ENCODE measurements around the gene DCC.

The DCC gene

DNA sequence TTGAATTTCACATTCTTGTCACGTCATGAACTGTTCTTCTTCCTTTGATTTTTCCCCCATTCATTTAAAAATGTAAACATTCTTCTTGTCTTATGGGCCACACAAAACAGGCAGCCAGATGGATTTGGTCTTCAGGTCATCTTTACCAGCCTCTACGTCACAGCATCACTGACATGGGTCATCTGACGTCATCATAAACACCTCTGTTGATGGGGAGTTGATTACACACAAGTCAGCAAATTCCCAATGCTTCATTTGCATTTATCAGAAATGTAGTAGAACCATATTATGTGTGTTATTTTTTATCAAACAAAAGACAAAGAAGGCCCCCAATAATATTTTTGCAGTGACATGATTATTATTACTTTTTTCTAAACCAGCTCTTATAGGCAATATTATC, 777.9 kb downstream of the DCC start:
- DNase-seq, result no peak

DNA sequence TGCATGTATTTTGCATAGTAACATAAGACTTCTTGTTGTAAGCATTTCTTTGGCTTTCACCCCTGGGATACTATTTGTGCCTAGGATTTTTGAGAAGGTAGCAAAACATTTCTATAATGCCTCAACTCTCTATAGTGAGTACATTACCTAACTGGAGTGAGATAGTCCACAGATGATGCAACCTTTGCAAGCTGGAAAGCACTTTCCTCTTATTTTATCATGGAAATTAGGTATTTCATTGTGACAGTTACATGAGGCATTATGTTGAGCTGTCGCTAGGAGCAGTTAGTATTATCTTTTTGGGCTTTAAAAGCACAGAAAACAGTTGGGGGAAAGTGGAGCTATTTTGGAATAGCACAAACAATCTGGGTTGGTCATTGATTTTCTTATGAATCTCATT, 786.2 kb downstream of the DCC start:
- no peak for DNase-seq

DNA sequence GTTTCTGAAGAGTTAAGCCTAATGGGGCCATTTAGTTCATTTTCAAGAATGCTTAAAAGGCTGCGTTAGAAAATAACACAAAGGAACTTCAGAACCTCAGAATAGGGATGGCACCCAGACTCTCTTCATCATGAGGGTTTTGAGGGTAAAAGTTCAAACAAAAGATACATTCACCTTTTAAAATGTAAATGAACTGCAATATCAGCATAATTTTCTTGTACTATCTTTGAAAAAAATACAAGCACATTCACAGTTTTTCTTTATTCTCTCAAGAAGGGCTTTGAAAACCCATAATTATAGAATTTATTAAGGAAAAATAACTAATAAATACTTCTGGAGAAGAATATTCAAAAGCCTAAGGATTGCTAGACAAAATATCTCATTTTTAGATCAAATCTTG, 791.0 kb downstream of the DCC start:
- DNase-seq, result no peak

DNA sequence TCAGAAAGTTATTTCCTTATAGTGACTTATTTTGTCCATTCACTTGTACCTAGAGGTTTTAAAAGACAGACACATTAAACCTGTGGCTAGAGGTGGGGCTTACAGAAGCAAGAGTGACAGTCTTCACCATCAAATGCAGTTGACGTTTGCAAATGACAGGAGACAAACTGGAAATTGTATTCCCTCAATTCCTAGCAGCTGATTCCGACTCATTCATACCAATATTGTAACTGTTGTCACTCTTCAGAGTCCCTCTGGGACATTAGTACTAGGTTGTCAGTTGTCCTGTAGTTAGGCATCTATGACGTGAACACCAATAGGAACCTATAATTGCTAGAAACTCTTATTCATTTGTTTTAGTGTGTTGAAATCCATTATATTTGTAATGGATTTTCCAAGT, 794.7 kb downstream of the DCC start:
- DNase-seq, result no peak

DNA sequence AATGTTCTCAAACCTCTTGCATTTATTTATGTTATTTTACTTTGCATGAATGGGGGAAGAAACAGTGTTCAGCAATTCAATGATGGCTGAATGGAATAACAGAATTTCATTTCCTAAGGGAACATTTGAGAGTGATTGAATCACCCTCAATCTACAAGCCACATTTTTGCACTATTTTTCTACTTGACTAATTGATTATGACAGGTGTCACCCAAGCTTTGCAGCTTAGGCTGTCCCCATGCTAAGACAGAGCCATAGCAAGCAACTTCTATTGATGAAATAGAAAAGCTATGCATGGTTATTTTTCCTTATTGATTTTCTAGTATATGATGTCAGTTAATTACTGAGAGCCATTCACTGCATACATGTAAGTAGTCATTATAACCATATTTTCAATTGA, 795.7 kb downstream of the DCC start:
- no peak for DNase-seq

DNA sequence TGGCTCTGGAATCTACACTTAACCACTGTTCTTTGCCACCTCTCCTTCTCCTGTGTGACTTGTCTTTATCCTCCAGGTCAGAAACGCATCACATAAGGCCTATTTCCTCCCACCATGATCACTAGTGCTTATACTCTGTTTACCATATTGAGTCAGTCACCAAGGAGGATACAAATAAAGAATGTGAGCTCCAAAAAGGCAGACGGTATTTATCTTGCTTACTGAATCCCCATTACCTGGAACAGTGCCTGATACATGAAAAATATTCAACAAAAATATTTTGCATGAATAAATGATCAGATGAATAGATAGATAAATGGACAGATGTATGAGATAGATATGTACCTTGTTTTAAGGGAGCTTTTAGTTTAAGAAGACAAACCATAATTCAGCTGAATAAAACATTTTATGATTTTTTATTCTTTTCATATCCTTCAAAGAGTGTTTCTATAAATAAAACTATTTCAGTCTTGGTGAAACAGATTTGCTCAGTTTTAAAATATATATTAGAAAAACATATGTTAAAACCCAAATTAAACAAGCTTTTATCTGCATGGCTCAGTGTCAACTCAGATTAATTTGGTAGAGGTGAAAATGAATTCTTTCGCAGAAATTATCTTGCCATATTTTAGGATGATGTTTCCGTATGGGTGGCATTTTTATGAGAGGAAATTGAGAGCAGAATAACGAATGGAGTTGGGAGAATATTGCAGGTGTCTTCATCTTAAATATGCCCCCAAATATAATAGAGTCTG, 799.9 kb downstream of the DCC start:
- no peak for DNase-seq

DNA sequence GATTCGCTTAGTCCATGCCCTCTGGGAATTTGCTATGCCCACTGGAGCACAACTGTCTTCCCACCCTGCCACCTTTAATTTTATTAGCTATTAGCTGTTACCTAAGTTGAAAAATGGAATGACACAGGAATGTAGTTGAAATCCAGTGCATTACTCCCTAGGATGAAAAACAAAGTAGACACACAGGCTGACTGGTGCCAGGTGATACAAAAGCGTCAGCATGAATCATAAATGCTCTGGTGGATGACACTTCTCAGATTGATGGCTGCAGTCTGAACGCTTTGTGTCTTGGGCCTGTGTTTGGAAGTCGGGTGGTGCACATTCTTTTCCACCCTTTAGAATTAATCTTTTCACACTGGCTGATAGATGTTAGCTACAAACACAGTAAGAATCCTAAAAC, 802.0 kb downstream of the DCC start:
- DNase-seq, result no peak

DNA sequence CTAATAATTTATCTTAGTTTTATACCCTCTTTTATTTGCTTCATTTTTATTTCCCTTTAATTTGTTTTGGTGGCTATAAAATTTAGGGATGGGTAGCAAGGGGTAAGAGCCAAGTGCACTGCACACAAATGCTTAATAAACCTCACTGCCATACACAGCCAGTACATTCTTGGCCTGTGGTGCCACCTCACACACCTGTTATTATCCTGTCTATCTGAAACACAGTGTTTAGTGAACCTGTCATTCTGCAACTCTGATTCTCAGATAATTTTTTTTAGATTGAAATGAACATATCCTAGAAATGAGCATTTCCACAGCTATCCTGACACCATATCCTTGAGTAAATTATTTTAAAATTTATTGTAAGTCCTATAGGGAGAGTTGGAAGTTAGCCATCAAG, 807.5 kb downstream of the DCC start:
- no peak for DNase-seq

DNA sequence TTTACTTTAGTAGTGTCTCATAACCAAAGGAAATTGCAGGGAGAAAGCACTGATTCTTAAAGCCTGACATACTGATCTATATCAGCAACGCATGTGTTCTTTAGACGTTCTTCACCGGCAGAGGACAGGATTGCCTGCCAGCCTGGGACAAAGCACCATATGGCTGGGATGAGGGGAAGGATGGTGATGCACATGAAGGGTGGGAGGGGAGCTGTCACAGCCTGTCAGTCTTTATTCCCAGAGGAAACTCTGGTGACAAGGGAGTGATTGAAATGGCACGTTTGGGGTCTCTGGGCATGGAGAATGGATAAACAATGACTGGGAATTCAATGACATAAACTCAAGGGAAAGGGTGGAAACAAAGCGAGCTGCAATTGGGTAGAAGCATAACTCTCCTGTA, 808.1 kb downstream of the DCC start:
- DNase-seq, result no peak

DNA sequence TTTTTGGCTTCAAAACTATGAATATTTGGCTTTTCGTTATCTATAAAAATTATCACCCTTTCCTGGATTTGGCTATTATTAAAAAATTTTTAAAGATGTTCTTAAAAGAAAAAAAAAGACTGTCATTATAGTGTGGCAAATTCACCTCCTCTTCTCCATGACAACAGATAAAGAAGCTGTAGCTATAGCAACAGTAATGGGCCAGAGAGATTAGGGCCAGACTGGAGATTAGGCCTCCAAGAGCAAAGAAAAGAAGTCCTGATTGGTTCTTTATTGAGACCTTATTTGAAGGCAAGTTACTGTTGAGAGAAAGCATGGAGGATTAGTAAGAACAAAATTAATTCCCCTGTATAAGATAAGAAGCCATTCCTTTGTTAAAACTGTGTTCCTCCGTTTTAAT, 812.5 kb downstream of the DCC start:
- DNase-seq, result no peak

DNA sequence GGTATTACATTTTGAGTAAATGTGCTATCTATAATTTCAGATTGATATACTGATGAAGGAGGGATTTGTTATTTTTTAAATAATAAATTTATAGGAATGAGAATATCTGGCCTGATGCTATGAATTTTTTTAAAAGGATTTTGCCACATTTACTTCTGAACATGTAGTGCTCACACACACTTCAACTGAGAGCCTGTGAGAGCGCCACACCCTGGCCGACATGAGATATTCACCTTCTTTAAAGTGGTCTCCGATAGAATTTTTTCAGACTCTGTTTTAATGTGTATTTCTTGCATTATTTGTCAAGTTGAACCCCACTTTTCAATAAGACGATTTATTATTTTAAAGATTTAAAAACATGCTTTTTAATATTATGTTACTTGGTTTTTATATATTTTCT, 813.3 kb downstream of the DCC start:
- no peak for DNase-seq

DNA sequence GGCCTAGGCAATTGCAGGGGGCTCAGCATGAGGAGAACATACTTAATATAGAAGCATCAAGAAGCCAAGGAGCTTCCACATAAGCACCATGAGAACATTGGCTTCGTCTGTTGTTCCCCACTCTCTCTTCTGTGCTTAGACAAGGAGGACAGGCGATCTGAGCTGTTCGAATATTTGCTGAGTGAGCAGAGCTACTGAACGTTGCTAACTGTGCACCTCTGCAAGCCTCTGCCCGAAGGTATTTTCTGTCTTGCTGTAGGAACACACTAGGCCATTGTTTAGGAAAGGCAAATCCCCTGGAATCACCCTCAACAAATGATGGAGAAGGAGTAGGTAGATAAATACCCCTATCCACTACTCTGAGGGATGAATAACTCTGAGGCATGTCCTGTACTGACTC, 813.8 kb downstream of the DCC start:
- DNase-seq, result no peak

DNA sequence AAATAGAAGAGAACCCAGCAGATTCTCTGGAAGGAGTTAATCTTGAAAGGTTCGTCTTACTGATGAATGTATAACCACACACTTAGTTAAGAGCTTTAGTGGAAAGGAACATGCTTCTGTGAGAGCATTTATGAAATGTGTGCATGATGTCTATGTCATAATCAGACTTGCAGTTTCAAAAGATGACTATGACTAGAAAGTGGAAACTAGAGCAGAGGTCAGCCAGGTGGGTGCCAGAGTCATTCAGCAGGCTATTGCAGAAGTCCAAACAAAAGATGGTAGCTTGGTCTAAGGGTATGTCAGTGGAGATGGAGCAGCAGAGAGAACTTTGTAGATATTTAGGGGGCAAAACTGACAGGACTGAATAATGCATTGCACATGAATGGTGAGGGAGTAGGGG, 825.8 kb downstream of the DCC start:
- no peak for DNase-seq

DNA sequence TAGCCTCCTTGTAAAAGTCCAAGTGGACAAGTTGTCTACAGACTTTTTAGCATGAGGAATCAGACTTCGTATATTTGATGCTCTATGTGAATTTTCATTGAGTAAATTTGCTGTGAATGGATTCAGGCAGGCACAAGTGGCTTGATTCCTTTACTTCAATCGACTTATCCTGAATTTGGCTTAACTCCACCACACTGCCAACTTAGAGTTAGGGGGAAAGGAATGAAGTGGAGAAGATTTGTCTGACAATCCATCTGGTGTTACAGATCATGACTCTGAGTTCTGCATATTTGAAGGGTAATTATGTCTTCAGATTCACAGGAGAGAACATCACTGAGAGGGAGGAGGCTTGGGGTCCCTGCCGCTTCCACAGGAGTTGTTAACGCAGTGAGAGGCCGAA, 829.3 kb downstream of the DCC start:
- DNase-seq, result no peak

DNA sequence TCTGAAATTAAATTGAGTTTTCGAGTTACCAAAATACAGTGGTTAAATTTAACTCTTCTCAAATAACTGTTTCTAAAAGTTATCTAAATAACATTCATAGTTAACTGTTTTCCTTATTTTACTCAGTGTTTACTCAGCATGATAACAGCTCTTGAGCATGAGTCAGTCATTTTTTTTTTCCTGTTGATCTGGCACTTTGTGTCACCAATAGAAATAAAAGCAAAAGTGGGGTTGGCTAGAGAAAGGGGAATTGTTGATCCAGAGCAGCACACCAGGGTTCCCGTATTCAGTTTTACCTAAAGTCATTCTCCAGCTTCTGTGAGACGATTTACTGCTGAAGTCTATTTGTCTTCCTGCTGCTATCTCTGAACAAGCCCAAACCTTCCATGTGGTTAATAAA, 851.6 kb downstream of the DCC start:
- no peak for DNase-seq

DNA sequence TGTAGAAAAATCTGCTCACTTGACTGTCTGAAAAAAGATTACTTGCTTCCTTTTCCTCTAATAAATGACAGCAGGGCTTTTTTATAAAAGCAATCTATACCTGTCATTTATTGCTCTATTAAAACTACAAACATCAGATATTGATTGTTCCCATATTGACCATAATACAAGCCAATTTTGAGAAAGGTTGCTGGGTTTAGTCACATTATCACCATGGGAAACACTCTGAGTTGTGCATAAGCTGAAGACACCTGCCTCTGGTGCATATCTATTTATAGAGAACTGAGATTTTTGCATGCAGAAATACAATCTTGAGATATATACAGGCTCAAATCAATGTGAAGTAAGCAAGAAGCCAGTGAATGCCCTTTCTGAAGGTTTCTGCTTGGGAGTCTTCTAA, 853.9 kb downstream of the DCC start:
- no peak for DNase-seq

DNA sequence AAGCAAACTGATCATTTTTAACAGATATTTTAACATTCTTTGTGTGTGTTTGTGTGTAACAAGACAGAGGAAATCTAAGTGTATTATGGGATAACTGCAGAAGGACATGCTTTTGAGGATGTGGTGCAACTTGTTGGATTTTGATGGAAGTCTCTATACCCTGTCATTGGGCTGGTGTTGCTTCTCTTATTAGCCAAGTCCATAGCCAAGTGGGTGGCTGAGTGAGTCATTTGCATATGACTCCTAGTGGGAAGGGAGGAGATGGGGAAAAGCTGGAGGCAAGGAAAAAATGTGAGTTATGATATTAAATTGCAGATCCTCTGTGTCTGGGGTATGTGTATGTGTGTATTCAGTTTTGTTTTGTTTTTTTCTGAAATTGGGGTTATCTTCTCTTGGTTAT, 879.9 kb downstream of the DCC start:
- no peak for DNase-seq

DNA sequence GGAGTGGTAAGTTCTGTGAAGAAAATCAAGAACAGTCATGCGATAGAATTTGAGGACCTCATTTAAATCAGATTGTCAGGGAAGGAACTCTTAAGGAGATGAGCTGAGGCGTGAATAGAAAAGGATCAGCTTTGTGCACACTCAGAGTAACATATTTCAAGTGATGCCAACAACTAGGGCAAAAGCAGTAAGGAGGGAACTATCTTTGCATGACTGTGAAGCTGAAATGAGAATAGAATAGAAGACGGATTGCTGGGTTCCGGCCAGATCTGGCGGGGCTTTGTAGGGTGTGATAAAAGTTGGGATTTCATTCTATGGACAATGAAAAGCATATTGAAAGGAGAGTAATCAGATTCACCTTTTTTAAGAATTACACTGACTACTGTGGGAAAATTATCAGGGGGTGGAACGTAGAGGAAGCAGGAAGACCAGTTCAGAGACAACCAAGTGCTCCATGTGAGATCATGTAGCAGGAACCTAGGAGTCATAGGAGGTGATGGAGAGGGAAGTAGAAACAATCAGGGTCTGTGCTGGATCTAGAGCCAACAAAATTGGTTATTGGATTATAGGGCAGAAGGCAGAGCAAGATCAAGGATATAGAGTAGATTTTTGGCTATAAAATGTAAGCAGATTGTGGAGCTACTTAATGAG, 884.3 kb downstream of the DCC start:
- no peak for DNase-seq

DNA sequence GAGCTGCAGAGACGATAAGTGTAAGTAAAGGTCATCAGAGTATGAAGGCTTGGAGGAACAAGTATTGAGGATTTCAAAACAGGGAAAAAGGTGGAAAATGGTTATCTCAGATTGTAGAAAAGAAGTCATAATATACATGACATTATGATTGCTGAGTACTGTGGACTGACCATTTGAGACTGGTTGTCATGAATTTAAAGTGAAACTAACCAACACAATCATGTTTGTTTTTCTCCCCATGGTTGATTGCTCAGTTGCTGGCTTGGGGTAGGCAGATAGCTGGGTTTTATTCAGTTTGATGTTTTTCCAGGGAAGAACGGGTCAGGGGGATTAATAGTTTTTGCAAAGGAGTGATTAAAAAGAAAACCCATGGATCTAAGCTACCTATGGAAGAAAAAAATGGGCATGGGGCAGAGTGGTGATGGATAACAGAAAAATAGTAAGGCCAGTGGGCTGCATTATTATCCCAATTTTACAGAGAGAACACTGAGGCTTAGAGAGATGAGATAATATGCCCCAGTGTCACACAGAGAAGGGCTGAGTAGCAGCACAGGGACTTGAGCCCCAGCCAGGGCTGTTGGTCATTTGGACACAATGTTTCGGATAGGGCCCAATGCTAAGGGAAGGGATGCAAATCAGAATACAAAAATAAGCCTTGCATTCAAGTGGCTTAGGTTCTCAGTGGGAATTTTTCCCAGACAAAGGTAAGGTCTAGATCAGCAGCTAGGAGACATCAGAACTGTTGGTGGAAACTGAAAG, 885.7 kb downstream of the DCC start:
- no peak for DNase-seq

DNA sequence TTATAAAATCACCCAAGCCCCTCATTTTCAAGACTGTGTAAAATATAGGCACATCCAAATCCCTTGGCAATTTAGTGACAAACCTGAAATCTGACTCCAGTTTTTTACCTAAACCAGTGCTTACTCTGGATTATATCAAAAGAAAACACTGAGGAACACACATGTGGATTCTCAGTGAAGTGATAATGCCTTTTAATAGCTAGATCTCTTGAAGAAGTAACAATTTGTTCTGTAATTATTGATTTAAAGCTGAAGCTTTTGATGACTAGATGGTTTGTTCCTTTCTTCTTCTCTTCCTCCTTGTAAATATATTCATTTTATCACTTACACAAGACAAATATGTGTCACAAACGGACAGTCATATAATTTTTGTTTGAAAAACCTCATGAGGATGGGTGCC, 894.6 kb downstream of the DCC start:
- no peak for DNase-seq

DNA sequence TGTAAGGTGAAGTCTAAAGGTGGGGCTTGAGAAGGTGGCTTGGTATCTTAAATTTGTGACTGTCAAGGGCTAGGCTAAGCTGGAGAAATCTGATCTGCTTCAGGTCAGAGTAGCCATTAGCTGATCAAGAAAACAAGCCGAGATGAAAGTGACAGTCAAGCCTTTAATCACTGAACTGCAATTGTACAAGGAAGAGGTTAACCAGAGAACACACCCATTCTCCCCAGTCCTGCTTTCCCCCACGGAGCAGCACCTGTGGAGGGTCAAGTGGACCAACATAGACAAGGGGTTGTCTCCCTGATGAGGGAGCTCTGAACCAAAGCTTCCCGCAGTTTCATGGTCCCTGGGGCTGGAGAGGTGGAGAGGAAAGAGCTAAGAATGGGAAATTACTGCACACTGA, 901.2 kb downstream of the DCC start:
- no peak for DNase-seq

DNA sequence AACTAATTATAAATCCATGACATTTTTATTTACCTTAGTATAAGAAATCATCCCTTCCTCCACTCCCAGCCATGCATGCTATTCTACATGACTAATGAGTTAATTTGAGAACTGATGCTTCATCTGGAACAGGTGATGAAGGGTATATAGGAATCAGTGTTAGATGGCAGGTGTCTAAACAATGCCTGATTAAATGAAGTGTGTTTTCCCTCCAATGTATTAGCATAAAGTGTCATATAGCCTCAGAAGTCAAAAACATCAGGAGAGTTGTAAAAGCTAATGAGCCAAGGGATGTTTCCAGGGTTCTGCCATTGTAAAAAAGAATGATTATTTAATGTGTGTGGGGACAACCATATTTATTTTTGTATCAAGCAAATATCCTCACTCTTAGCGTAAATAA, 913.8 kb downstream of the DCC start:
- DNase-seq, result no peak

DNA sequence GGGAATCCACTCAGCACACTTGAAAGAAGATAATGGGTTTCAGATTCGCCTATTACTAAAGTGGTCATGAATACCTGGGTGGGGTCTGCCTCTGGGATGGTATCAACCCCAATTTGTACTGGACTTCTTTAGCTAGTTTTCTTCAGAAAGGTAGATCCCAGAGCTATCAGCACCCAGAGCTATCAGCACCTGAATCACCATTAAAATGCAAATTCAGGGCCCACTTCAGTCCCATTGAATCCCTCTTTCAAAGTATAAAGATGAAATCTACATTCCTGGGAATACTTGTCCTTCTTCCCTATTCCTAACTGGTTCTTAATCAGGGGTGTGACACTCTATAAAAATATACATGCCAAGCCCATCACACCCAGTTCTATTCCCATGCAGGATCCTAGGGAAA, 914.3 kb downstream of the DCC start:
- DNase-seq, result no peak

DNA sequence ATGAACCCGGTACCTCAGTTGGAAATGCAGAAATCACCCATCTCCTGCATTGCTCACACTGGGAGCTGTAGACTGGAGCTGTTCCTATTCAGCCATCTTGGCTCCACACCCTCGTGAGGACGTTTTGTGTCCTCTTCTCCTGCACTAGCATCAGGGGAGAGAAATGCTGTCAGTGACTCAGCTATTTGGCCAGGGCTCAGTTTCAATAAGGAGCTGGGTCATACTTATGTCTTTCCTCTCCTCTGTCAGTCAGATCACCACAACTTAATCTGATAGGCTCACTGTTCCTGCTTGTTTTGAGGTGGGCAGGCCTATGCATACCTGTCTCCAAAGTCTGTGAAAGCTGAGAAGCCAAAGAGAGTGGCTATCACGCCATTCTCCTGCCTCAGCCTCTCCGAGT, 921.2 kb downstream of the DCC start:
- DNase-seq, result no peak
